SK-MEL-5 (cell line): ENCODE results near the gene CGNL1. TPM values are rescaled to one million over a fixed set of nuclear protein-coding genes. Genes with fewer than 3 reads are reported as not detected.

ENCODE experiments used
- DNase-seq: peaks from one replicate; pipeline ENCODE4 v3.0.0-alpha.2; 2016; ENCODE audit warnings: low read depth, low spot score
- in situ Hi-C: cut with HindIII; loops from 2 replicates; pipeline ENCODE4 v1.10.0; 2016; ENCODE audit warnings: low sequenced_read_pairs, high pct_unique_total_duplicates, low pct_unique_long_range_greater_than_20kb
- total RNA-seq: library from RNA; depleted of rRNA; stranded (reverse); fragments of >200 nt; shearing (Covaris generic); gene quantifications from 2 replicates; pipeline ENCODE4 v1.2.3, GENCODE V29; 2014

Gene CGNL1
- total RNA-seq, 1 experiment from 2014 or later: 0.24 TPM

- no peak for DNase-seq
- in situ Hi-C loops: no loop called here
Observed at GRCh38 chr15:57556040-57556439, 179.7 kb downstream of the CGNL1 start.

GRCh38 chr15:57557267-57557666 lies 181.0 kb downstream of the CGNL1 start:
- DNase-seq: no peak
- in situ Hi-C loops: no loop called here

GRCh38 chr15:57557810-57558209 lies 181.5 kb downstream of the CGNL1 start:
- in situ Hi-C loops: no loop called here
- DNase-seq: no peak

- in situ Hi-C loops: no loop called here
- peak; percentile 74 for DNase-seq
Observed at GRCh38 chr15:57559875-57560274, 183.6 kb downstream of the CGNL1 start.

GRCh38 chr15:57561041-57561711 lies 184.9 kb downstream of the CGNL1 start:
- DNase-seq: peak; percentile 80
- in situ Hi-C loops: no loop called here

- in situ Hi-C loops: no loop called here
- DNase-seq: no peak
Observed at GRCh38 chr15:57562196-57562769, 186.0 kb downstream of the CGNL1 start.

GRCh38 chr15:57563416-57563815 lies 187.1 kb downstream of the CGNL1 start:
- in situ Hi-C loops: no loop called here
- DNase-seq: no peak

GRCh38 chr15:57565311-57565710 lies 189.0 kb downstream of the CGNL1 start:
- DNase-seq: no peak
- in situ Hi-C loops: no loop called here

GRCh38 chr15:57566834-57567233 lies 190.5 kb downstream of the CGNL1 start:
- in situ Hi-C loops: no loop called here
- DNase-seq: peak; percentile 14

- no peak for DNase-seq
- in situ Hi-C loops: no loop called here
Observed at GRCh38 chr15:57567891-57568290, 191.6 kb downstream of the CGNL1 start.

- in situ Hi-C loops: no loop called here
- no peak for DNase-seq
Observed at GRCh38 chr15:57568299-57568698, 192.0 kb downstream of the CGNL1 start.

GRCh38 chr15:57570340-57570739 lies 194.0 kb downstream of the CGNL1 start:
- in situ Hi-C loops: no loop called here
- no peak for DNase-seq

- no peak for DNase-seq
- in situ Hi-C loops: no loop called here
Observed at GRCh38 chr15:57570994-57571393, 194.7 kb downstream of the CGNL1 start.

GRCh38 chr15:57571725-57572124 lies 195.4 kb downstream of the CGNL1 start:
- in situ Hi-C loops: no loop called here
- DNase-seq: no peak

GRCh38 chr15:57572468-57572867 lies 196.2 kb downstream of the CGNL1 start:
- no peak for DNase-seq
- in situ Hi-C loops: no loop called here

- DNase-seq: no peak
- in situ Hi-C loops: no loop called here
Observed at GRCh38 chr15:57573151-57573550, 196.8 kb downstream of the CGNL1 start.

GRCh38 chr15:57575363-57575762 lies 199.1 kb downstream of the CGNL1 start:
- DNase-seq: no peak
- in situ Hi-C loops: no loop called here

GRCh38 chr15:57578288-57578900 lies 202.1 kb downstream of the CGNL1 start:
- DNase-seq: no peak
- in situ Hi-C loops: no loop called here

GRCh38 chr15:57580428-57580827 lies 204.1 kb downstream of the CGNL1 start:
- DNase-seq: no peak
- in situ Hi-C loops: no loop called here
